ENCODE results near the gene ADAMTS4.

ADAMTS4 gene

GRCh38 chr1:161153682-161154337, 45.0 kb downstream of the ADAMTS4 start, which contains the start of gene UFC1:
Gene UFC1, plus strand, starts transcription at chr1:161153978. Its CDS starts 20 bp downstream, at chr1:161153998.
- DNase-seq (ENCODE audit: low spot score) = peak; percentile 89

- DNase-seq (ENCODE audit: low spot score) = no peak
These were observed 45.7 kb downstream of the ADAMTS4 start for GRCh38 chr1:161153176-161153575.

- DNase-seq (ENCODE audit: low spot score) = no peak
These were observed 53.0 kb downstream of the ADAMTS4 start for GRCh38 chr1:161145832-161146231.

DNA sequence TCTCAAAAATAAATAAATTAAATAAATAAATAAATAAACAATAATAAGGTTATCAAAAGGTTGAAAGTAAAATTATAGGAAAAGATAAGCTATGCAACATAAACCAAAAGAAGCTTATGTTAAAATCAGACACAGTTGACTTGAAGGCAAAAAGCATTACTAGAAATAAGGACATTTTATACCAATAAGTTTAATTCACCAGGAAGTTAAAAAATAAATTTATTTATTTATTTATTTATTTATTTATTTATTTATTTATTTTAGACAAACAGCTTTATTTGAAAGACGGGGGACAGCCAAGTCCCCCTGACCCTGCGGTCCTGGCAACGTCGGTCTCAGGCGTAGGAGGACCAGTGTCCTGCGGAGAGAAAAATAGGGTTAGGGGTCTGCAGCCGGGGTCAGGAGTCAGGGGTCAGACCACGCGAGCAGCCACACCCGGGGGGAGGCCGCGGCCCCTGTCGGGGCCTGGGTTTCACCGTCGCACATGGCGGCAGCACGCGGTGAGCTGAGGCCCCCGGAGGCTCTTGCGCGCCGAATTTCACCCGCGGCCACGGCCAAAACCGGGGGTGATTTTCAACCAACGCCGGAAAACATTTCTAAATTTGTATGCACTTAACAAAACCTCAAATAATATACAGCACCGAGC, 58.0 kb downstream of the ADAMTS4 start:
- no peak for DNase-seq (ENCODE audit: low spot score)

GRCh38 chr1:161139766-161140165, 59.1 kb downstream of the ADAMTS4 start:
- DNase-seq (ENCODE audit: low spot score) = no peak

DNA sequence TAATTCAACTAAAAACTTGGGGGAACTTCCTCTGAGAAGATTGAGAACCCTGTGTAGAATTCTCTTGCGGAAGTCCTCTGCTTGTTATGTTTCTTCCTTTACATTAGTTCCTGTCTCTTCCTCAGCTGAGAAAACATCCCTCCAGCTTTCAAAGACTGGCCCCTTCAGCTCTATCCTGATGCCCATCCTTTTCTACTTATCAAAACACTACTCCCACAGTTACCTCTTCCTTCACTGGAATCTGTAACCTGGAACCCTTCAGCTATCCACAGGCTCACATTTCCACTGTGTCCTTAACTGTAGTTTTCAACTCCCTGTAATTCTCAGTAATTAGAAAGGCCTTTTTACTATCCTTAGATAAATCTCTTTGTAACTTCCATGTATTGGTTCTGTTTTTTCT, 60.4 kb downstream of the ADAMTS4 start:
- DNase-seq (ENCODE audit: low spot score) = no peak

DNA sequence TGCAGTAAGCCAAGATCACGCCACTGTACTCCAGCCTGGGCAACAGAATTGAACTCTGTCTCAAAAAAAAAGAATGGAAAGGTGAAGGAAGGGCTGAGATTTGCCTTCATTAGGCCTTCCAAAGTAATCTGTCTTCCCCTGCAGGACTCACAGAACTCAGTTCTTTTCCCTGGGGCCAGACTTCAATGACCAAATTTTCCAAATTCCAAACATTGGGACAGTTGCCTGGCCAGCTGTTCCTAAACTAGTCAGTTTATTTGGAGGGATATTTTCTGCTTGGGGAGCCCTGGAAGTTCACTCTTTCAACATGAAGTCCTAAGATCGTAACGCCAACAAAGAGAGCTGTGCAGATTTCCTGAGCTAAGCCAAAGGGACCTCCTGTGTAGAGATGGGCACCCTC, 61.0 kb downstream of the ADAMTS4 start:
- no peak for DNase-seq (ENCODE audit: low spot score)

All from putamen (tissue), 1 donor.